ENCODE data around the gene MYO9B.

DNA sequence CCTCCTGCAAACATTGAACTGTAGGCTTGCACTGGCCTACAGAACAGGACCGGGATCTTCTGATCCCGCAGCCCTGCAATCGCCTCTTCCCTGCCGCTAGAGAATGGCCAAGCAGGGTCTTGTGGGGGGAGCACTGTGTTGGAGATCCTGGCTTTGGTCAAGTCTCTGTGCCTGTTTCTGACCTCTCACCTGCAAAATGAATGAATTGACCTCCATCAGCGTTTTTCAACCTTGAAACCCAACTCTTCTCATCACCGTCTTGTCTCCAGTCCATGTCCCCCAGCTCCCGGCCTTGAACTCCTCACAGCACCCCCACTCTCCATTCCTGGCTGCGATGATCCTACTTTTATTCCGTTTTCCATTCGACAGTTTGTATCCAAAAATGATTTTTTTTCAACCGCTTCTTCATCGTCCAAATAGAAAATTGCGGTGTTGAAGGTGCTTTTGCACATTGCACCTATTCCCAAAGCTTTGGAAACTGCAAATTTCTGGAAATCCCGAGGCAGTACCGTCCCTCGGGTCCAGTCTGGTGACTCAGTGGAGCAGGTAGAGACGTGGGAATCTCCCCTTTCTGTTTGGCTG is 2.0 kb downstream of the MYO9B start:
- TF ChIP-seq, protein P1, sequence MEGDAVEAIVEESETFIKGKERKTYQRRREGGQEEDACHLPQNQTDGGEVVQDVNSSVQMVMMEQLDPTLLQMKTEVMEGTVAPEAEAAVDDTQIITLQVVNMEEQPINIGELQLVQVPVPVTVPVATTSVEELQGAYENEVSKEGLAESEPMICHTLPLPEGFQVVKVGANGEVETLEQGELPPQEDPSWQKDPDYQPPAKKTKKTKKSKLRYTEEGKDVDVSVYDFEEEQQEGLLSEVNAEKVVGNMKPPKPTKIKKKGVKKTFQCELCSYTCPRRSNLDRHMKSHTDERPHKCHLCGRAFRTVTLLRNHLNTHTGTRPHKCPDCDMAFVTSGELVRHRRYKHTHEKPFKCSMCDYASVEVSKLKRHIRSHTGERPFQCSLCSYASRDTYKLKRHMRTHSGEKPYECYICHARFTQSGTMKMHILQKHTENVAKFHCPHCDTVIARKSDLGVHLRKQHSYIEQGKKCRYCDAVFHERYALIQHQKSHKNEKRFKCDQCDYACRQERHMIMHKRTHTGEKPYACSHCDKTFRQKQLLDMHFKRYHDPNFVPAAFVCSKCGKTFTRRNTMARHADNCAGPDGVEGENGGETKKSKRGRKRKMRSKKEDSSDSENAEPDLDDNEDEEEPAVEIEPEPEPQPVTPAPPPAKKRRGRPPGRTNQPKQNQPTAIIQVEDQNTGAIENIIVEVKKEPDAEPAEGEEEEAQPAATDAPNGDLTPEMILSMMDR (optimal IDR thresholded peaks at IDR 0.05 in 1 of 3, IDR thresholded peaks at IDR 0.05 in 1 of 3, conservative IDR thresholded peaks at IDR 0.05 in 1 of 3; ENCODE audit: extremely low read depth in 1 of 3, insufficient read depth in 2 of 3, low read length in 3 of 3), result no peak
- no peak for TF ChIP-seq EZH2 (IDR thresholded peaks at IDR 0.05; ENCODE audit: low read length)
